HEK293 (cell line): ENCODE data around the gene C19orf25.

Experiments used
- CTCF ChIA-PET: fragments of 350-600 bp; formaldehyde crosslinking; extraction: SDS; loops from one replicate; lab custom pipeline; 2021; ENCODE audit warnings: antibody characterized with exemption; lab: Yijun Ruan, JAX
- POLR2A ChIA-PET: fragments of 300-600 bp; formaldehyde crosslinking; extraction: SDS; loops from one replicate; lab custom pipeline; 2020; ENCODE audit warnings: antibody characterized with exemption, inconsistent platforms; lab: Yijun Ruan, JAX
- H3K27ac ChIP-seq: fragments of 200-500 bp; sonication (Bioruptor generic); 2 replicates; pipeline ENCODE4 v1.5.1; 2014; ENCODE audit warnings: low read depth, low read length, control low read depth, inconsistent platforms; ENCODE audit errors: extremely low read depth
- H3K36me3 ChIP-seq, 2 experiments: fragments of 200-500 bp in 1 of 2; sonication (Bioruptor generic) in 1 of 2; 1 replicate in 1 of 2; 2 replicates in 1 of 2; pipeline ENCODE4 v1.5.1; 2014 to 2017; ENCODE audit warnings: inconsistent platforms in 2 of 2, low read length in 2 of 2; ENCODE audit not compliant: control insufficient read depth in 2 of 2, insufficient read depth in 1 of 2
- H3K4me1 ChIP-seq: fragments of 200-500 bp; sonication (Bioruptor generic); 2 replicates; pipeline ENCODE4 v1.5.1; 2014; ENCODE audit warnings: mild to moderate bottlenecking, low read length, inconsistent platforms; ENCODE audit not compliant: control insufficient read depth, insufficient read depth
- H3K4me3 ChIP-seq: 2 replicates; pipeline ENCODE4 v1.5.1; 2011; ENCODE audit warnings: low read depth, mild to moderate bottlenecking, control low read depth, low read length, moderate library complexity
- H3K9me3 ChIP-seq: fragments of 200-500 bp; sonication (Bioruptor generic); 2 replicates; pipeline ENCODE4 v1.5.1; 2014; ENCODE audit warnings: low read depth, low read length, inconsistent platforms; ENCODE audit not compliant: control insufficient read depth, insufficient read depth
- GLIS1 ChIP-seq: fragments of 450-650 bp; formaldehyde crosslinking; IDR thresholded peaks from 2 replicates; pipeline ENCODE4 v1.5.1; 2016; ENCODE audit warnings: missing biosample characterization, missing genetic modification characterization
- GLIS2 ChIP-seq: fragments of 450-650 bp; formaldehyde crosslinking; IDR thresholded peaks from 2 replicates; pipeline ENCODE4 v1.5.1; 2016; ENCODE audit warnings: missing biosample characterization, missing genetic modification characterization
- MYNN ChIP-seq: fragments of 450-650 bp; formaldehyde crosslinking; IDR thresholded peaks from 2 replicates; pipeline ENCODE4 v1.5.1; 2016; ENCODE audit warnings: missing biosample characterization, missing genetic modification characterization, borderline replicate concordance
- REPIN1 ChIP-seq: fragments of 450-650 bp; formaldehyde crosslinking; IDR thresholded peaks from 2 replicates; pipeline ENCODE4 v1.5.1; 2017; ENCODE audit warnings: missing biosample characterization, missing genetic modification characterization, low read depth
- SP2 ChIP-seq: fragments of 450-650 bp; formaldehyde crosslinking; IDR thresholded peaks from 2 replicates; pipeline ENCODE4 v1.5.1; 2016; ENCODE audit warnings: missing biosample characterization, missing genetic modification characterization
- ZBTB48 ChIP-seq: fragments of 450-650 bp; formaldehyde crosslinking; IDR thresholded peaks from 2 replicates; pipeline ENCODE4 v1.5.1; 2016; ENCODE audit warnings: missing biosample characterization, missing genetic modification characterization
- ZBTB7A ChIP-seq: fragments of 450-650 bp; formaldehyde crosslinking; IDR thresholded peaks from 2 replicates; pipeline ENCODE4 v1.5.1; 2016; ENCODE audit warnings: low read depth, missing biosample characterization, missing genetic modification characterization
- ZIC2 ChIP-seq: fragments of 450-650 bp; formaldehyde crosslinking; IDR thresholded peaks from 2 replicates; pipeline ENCODE4 v1.5.1; 2016; ENCODE audit warnings: missing biosample characterization, missing genetic modification characterization
- ZNF23 ChIP-seq: fragments of 450-650 bp; formaldehyde crosslinking; IDR thresholded peaks from 2 replicates; pipeline ENCODE4 v1.5.1; 2016; ENCODE audit warnings: missing biosample characterization, missing genetic modification characterization, borderline replicate concordance
- ZNF24 ChIP-seq: fragments of 450-650 bp; formaldehyde crosslinking; IDR thresholded peaks from 2 replicates; pipeline ENCODE4 v1.5.1; 2016; ENCODE audit warnings: missing biosample characterization, missing genetic modification characterization
- ZNF433 ChIP-seq: fragments of 450-650 bp; formaldehyde crosslinking; IDR thresholded peaks from 2 replicates; pipeline ENCODE4 v1.5.1; 2016; ENCODE audit warnings: missing biosample characterization, missing genetic modification characterization, low read depth
- ZNF548 ChIP-seq: fragments of 450-650 bp; formaldehyde crosslinking; IDR thresholded peaks from 2 replicates; pipeline ENCODE4 v1.5.1; 2016; ENCODE audit warnings: missing biosample characterization, missing genetic modification characterization
- ZNF76 ChIP-seq: fragments of 450-650 bp; formaldehyde crosslinking; IDR thresholded peaks from 2 replicates; pipeline ENCODE4; 2016; ENCODE audit warnings: low read depth, missing biosample characterization, missing genetic modification characterization, borderline replicate concordance
- ZSCAN18 ChIP-seq: fragments of 450-650 bp; formaldehyde crosslinking; IDR thresholded peaks from 2 replicates; pipeline ENCODE4 v1.5.1; 2016; ENCODE audit warnings: missing biosample characterization, missing genetic modification characterization
- TF ChIP-seq, protein P1 (sequence below): fragments of 450-650 bp; formaldehyde crosslinking; IDR thresholded peaks from 2 replicates; pipeline ENCODE4 v1.5.1; 2016; ENCODE audit warnings: missing biosample characterization, missing genetic modification characterization
- TF ChIP-seq, protein P2 (sequence below): fragments of 450-650 bp; formaldehyde crosslinking; IDR thresholded peaks from 2 replicates; pipeline ENCODE4 v1.5.1; 2017; ENCODE audit warnings: missing biosample characterization, missing genetic modification characterization
- TF ChIP-seq, protein P3 (sequence below): fragments of 450-650 bp; formaldehyde crosslinking; IDR thresholded peaks from 2 replicates; pipeline ENCODE4 v1.5.1; 2016; ENCODE audit warnings: missing biosample characterization, missing genetic modification characterization

C19orf25 gene

GRCh38 chr19:1474765-1475351, 4.2 kb downstream of the C19orf25 start (continued):
- TF ChIP-seq ZBTB48 (tag by site-specific recombination) (no peak), ZNF23 (tag by site-specific recombination) (no peak), ZNF24 (no peak)
- TF ChIP-seq, all 188 proteins: peak for 4

- TF ChIP-seq REPIN1 (tag by site-specific recombination) (no peak), ZNF548 (tag by site-specific recombination) (no peak), MYNN (tag by site-specific recombination) (no peak), ZNF76 (no peak), ZIC2 (tag by site-specific recombination) (peak; percentile 46; the same call in 1 of the 2 replicates), SP2 (tag by site-specific recombination) (no peak)
- TF ChIP-seq, all 188 proteins: peak for 1
- H3K9me3 ChIP-seq: no peaks in the 10 kb centered on the region
- H3K27ac ChIP-seq: no peak overlapping the region
- peaks cover 12% of the 10 kb centered on the region for H3K4me1 ChIP-seq
- no peak overlapping the region for H3K4me3 ChIP-seq
- ChIA-PET POLR2A (interaction anchor here (0.7 to 2.1 kb wide), 4 partner anchors 9 to 205 kb away, joined by 3 to 5 read pairs (median 4); partner anchors contain the start of genes CIRBP and REEP6), CTCF (interaction anchor here (0.6 kb wide), 1 partner anchor 171 kb away, joined by 3 read pairs; no protein-coding TSS in a partner anchor)
- peaks cover 4 to 28% of the 10 kb centered on the region in 2 experiments; a peak in 2 of 3 replicates for H3K36me3 ChIP-seq
Observed at GRCh38 chr19:1474011-1474764, 4.8 kb downstream of the C19orf25 start.

DNA sequence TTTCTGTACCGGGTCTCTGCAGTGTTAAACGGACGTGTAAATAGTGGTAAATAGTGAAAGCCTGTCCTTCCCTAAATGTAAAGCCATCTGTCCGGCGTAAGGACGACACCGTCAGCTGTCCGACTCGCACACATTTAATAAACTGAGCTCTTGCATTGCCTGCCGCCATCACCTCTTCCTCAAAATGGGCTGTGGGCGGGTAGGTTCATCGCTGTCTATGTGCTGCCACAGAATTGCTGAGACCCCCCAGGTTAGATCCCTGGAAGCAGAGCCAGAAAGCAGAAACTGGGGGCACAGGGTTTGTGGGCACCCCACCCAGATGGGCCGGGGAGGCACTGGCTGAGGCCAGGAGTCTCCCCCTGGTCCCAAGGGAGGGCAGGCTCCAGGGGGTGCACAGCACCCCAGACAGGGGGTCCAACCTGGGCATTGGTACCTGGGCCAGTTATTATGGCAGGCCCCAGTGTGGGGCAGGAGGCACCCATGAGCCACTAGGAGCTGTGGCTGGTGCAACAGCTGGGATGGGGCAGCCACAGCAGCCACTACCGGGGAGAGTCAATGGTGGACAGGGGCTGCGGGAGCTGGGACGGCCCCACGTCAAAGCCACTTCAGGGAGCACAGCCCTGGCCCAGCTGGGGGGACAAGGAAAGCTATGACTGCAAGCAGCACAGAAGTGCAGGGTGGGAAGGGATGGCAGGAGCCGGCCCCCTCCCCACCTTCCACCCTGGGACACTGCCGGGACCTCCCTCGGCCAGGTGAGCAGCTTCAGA, 5.7 kb downstream of the C19orf25 start:
- POLR2A ChIA-PET: interaction anchor here (0.6 to 2.1 kb wide), 5 partner anchors 17 to 204 kb away, joined by 3 to 5 read pairs (median 3); partner anchors contain the start of genes CIRBP and REEP6
- CTCF ChIA-PET: interaction anchor here (0.6 to 0.7 kb wide), 2 partner anchors 73 to 170 kb away, joined by 3 read pairs; no protein-coding TSS in a partner anchor

DNA sequence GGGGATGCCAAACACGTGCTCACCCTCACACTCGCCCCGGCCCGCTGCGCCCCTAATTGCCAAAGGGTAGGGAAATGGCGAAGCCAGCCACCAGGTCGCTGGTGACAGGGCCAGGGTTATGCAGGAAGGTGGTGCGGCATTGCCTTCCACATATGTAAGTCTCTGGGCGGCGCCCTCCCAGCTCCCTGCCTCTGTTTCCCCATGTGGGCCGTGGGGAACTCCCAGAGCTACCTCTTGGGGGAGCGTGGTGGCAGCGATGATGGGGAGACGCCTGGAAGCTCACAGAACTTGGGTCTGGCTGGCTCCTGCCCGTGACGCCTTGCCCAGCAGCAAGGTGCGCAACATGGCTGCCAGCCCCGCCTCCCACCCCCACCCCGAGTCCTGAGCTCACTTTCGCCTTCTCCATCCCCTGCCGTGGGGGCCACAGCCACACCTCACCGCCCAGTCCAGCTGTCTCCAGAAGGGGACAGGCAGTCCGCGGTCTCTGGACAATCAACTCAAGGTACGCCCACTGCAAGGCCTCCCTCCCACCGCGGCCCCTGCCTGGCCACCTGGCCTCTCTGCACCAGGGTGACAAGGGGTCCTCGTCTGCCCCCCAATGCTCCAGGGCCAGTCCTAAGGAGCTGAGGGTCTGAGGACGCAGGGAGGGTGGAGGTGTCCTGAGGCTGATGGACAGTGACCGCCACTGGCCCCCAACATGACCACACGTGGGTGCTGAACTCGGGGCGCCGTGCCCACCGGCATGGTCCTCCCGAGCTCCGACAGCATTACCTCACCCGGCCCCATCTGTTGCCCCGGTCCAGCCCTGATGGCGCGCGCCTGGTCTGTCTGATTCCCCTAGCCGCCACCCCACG, 6.6 kb downstream of the C19orf25 start:
- H3K4me3 ChIP-seq: no peak overlapping the region
- H3K9me3 ChIP-seq: no peaks in the 10 kb centered on the region
- CTCF ChIA-PET: interaction anchor here (0.7 to 0.9 kb wide), 2 partner anchors 74 to 193 kb away, joined by 3 read pairs; no protein-coding TSS in a partner anchor
- H3K36me3 ChIP-seq: peaks cover 4 to 27% of the 10 kb centered on the region in 2 experiments; a peak in 2 of 3 replicates
- POLR2A ChIA-PET: interaction anchor here (0.6 to 2.2 kb wide), 10 partner anchors 13 to 204 kb away, joined by 3 to 6 read pairs (median 4); partner anchors contain the start of genes CIRBP and REEP6
- no peak overlapping the region for H3K27ac ChIP-seq
- H3K4me1 ChIP-seq: peaks cover 12% of the 10 kb centered on the region
- TF ChIP-seq, protein P1, sequence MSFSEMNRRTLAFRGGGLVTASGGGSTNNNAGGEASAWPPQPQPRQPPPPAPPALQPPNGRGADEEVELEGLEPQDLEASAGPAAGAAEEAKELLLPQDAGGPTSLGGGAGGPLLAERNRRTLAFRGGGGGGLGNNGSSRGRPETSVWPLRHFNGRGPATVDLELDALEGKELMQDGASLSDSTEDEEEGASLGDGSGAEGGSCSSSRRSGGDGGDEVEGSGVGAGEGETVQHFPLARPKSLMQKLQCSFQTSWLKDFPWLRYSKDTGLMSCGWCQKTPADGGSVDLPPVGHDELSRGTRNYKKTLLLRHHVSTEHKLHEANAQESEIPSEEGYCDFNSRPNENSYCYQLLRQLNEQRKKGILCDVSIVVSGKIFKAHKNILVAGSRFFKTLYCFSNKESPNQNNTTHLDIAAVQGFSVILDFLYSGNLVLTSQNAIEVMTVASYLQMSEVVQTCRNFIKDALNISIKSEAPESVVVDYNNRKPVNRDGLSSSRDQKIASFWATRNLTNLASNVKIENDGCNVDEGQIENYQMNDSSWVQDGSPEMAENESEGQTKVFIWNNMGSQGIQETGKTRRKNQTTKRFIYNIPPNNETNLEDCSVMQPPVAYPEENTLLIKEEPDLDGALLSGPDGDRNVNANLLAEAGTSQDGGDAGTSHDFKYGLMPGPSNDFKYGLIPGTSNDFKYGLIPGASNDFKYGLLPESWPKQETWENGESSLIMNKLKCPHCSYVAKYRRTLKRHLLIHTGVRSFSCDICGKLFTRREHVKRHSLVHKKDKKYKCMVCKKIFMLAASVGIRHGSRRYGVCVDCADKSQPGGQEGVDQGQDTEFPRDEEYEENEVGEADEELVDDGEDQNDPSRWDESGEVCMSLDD (tag by site-specific recombination): peak; percentile 47; the same call in 1 of the 2 replicates
- TF ChIP-seq, protein P2, sequence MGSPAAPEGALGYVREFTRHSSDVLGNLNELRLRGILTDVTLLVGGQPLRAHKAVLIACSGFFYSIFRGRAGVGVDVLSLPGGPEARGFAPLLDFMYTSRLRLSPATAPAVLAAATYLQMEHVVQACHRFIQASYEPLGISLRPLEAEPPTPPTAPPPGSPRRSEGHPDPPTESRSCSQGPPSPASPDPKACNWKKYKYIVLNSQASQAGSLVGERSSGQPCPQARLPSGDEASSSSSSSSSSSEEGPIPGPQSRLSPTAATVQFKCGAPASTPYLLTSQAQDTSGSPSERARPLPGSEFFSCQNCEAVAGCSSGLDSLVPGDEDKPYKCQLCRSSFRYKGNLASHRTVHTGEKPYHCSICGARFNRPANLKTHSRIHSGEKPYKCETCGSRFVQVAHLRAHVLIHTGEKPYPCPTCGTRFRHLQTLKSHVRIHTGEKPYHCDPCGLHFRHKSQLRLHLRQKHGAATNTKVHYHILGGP (tag by site-specific recombination): no peak
- TF ChIP-seq ZNF433 (tag by site-specific recombination): no peak
- 0 out of 2 replicates have a peak, but pooled peaks have one; percentile 27 for TF ChIP-seq ZBTB7A
- no peak for TF ChIP-seq ZSCAN18

More for the DNA sequence above, 5.7 kb downstream of the C19orf25 start:
- TF ChIP-seq GLIS1: peak; percentile 32; the same call in 1 of the 2 replicates
- TF ChIP-seq, protein P3, sequence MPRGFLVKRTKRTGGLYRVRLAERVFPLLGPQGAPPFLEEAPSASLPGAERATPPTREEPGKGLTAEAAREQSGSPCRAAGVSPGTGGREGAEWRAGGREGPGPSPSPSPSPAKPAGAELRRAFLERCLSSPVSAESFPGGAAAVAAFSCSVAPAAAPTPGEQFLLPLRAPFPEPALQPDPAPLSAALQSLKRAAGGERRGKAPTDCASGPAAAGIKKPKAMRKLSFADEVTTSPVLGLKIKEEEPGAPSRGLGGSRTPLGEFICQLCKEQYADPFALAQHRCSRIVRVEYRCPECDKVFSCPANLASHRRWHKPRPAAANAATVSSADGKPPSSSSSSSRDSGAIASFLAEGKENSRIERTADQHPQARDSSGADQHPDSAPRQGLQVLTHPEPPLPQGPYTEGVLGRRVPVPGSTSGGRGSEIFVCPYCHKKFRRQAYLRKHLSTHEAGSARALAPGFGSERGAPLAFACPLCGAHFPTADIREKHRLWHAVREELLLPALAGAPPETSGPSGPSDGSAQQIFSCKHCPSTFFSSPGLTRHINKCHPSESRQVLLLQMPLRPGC: no peak
- TF ChIP-seq GLIS2: peak; percentile 53; the same call in 1 of the 2 replicates
- TF ChIP-seq, all 188 proteins: peak for 2
- peaks cover 4 to 28% of the 10 kb centered on the region in 2 experiments; a peak in 2 of 3 replicates for H3K36me3 ChIP-seq
- no peak overlapping the region for H3K4me3 ChIP-seq
- H3K9me3 ChIP-seq: no peaks in the 10 kb centered on the region
- no peak overlapping the region for H3K27ac ChIP-seq
- peaks cover 12% of the 10 kb centered on the region for H3K4me1 ChIP-seq
